ENCODE measurements around the gene DDIT3.

Gene DDIT3

GRCh38 chr12:57528831-57529555 is 8.7 kb upstream of the DDIT3 start:
- no peak for TF ChIP-seq POLR2AphosphoS5 (IDR thresholded peaks at IDR 0.05; ENCODE audit: low read depth, low read length)
- no peak for TF ChIP-seq TAF1 (IDR thresholded peaks at IDR 0.05; ENCODE audit: borderline replicate concordance, insufficient read depth, low read length)
- TF ChIP-seq FOXP2 (optimal IDR thresholded peaks at IDR 0.05; ENCODE audit: borderline replicate concordance, extremely low read depth, extremely low read length, insufficient read depth) = no peak
- TF ChIP-seq SIN3A (IDR thresholded peaks at IDR 0.05; ENCODE audit: borderline replicate concordance, insufficient read depth, low read length) = no peak
- no peak for TF ChIP-seq REST (IDR thresholded peaks at IDR 0.05; ENCODE audit: insufficient read depth in 1 of 2, low read depth in 2 of 2, low read length in 2 of 2)

- no peak for TF ChIP-seq REST (IDR thresholded peaks at IDR 0.05; ENCODE audit: insufficient read depth in 1 of 2, low read depth in 2 of 2, low read length in 2 of 2)
- no peak for TF ChIP-seq POLR2AphosphoS5 (IDR thresholded peaks at IDR 0.05; ENCODE audit: low read depth, low read length)
- no peak for TF ChIP-seq SIN3A (IDR thresholded peaks at IDR 0.05; ENCODE audit: borderline replicate concordance, insufficient read depth, low read length)
- TF ChIP-seq TAF1 (IDR thresholded peaks at IDR 0.05; ENCODE audit: borderline replicate concordance, insufficient read depth, low read length) = no peak
- TF ChIP-seq FOXP2 (optimal IDR thresholded peaks at IDR 0.05; ENCODE audit: borderline replicate concordance, extremely low read depth, extremely low read length, insufficient read depth) = no peak
Observed at GRCh38 chr12:57528176-57528575, 7.9 kb upstream of the DDIT3 start.

- TF ChIP-seq POLR2AphosphoS5 (IDR thresholded peaks at IDR 0.05; ENCODE audit: low read depth, low read length) = no peak; the same call in 1 of the 2 replicates
- no peak for TF ChIP-seq REST (IDR thresholded peaks at IDR 0.05; ENCODE audit: insufficient read depth in 1 of 2, low read depth in 2 of 2, low read length in 2 of 2)
- TF ChIP-seq FOXP2 (optimal IDR thresholded peaks at IDR 0.05; ENCODE audit: borderline replicate concordance, extremely low read depth, extremely low read length, insufficient read depth) = no peak
Observed at GRCh38 chr12:57527184-57527583, 6.9 kb upstream of the DDIT3 start.

GRCh38 chr12:57526477-57527126 is 6.3 kb upstream of the DDIT3 start:
- TF ChIP-seq FOXP2 (optimal IDR thresholded peaks at IDR 0.05; ENCODE audit: borderline replicate concordance, extremely low read depth, extremely low read length, insufficient read depth) = no peak
- no peak for TF ChIP-seq SIN3A (IDR thresholded peaks at IDR 0.05; ENCODE audit: borderline replicate concordance, insufficient read depth, low read length)
- TF ChIP-seq REST (IDR thresholded peaks at IDR 0.05; ENCODE audit: insufficient read depth in 1 of 2, low read depth in 2 of 2, low read length in 2 of 2) = no peak
- no peak for TF ChIP-seq TAF1 (IDR thresholded peaks at IDR 0.05; ENCODE audit: borderline replicate concordance, insufficient read depth, low read length)
- TF ChIP-seq POLR2AphosphoS5 (IDR thresholded peaks at IDR 0.05; ENCODE audit: low read depth, low read length) = no peak

Measured in PFSK-1 (cell line).